Measurements from ENCODE around the gene ADGRG6.

Gene ADGRG6

DNA sequence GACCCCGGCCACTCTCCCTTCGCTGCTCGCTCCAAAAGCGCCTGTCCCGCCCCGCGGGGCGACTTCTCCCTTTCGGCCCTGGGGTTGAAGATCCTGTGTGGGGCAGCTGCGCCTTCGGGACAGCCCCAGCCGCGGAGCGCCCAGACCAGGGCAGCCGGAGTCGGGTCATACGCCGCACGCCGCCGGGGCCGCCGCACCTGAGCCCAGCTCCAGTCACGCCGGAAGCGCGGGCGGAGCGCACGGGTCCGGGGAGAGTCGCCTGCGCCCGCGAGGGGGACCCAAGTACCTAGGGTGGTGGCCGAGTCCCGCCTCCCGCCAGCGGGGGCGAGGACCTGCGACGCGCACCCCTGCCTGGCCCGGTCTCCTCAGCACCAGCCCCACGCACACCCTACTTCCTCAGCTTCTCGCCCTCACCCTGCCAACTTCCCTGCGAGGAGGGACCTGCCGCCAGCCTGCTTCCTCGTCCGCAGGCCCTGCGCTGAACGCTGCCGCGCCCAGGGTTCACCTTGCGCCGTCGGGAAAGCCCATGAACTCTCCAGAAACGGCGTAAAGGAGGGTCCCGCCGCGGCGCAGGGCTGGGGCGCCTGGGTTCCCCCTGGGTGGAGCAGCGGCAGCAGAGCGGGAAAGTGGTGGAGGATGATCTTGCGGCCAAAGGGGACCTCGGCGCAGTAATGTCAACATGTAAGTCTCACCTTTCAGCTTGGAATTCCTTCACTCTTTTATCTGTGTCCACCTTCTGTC lies at the start of gene ADGRG6:
Gene ADGRG6, plus strand, starts transcription at position 357 of the 741 bp plus-strand sequence. Its CDS starts 323 bp downstream, at position 680.
- H3K4me3 ChIP-seq (ENCODE audit: low read depth, low read length) = peak within 1 kb of the TSS; percentile 66
- peak; percentile 18 for DNase-seq (ENCODE audit: low read depth)
- no peak for TF ChIP-seq CTCF (conservative IDR thresholded peaks at IDR 0.05; ENCODE audit: low read depth, low read length)

DNA sequence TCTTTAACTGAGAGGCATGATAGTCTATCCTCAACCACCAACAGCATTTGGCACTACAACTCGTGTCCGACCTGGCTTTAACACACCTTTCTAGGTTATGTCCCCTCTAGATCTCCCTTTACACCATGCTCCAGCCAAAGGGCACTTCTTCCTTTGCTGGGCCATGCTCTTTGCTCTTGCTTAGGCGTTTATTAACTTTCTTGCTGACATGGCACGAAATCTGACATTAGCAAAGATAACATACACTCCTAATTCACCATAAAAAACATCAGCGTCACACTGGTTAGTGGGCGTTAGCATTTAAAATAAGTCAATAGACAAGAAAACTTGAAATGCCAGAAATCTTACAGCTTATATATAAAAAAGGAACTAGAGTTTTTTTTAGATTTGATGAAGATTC lies 47.3 kb upstream of the ADGRG6 start:
- no peak for TF ChIP-seq CTCF (conservative IDR thresholded peaks at IDR 0.05; ENCODE audit: low read depth, low read length)
- no peak overlapping the region for H3K4me3 ChIP-seq (ENCODE audit: low read depth, low read length)
- DNase-seq (ENCODE audit: low read depth) = no peak

DNA sequence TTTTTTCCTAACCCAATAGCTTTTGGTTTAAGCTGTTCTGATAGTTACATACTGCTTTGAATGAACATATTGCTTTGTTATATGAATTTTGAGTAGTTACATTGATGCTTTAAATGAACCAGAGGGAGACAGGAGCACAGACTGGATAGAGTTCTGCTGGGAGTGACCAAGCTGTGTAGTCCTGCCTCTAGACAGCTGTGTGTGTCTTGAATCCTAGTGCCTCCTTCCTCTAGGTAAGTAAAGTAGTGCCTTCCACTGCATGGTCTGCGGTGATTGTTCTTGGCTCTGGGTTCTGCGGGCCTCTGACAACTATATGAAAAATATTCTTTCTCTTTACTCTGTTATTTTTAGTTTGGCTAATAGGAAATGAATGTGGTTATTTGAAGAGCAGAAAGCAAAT lies 46.0 kb upstream of the ADGRG6 start:
- no peak for TF ChIP-seq CTCF (conservative IDR thresholded peaks at IDR 0.05; ENCODE audit: low read depth, low read length)
- DNase-seq (ENCODE audit: low read depth) = no peak

DNA sequence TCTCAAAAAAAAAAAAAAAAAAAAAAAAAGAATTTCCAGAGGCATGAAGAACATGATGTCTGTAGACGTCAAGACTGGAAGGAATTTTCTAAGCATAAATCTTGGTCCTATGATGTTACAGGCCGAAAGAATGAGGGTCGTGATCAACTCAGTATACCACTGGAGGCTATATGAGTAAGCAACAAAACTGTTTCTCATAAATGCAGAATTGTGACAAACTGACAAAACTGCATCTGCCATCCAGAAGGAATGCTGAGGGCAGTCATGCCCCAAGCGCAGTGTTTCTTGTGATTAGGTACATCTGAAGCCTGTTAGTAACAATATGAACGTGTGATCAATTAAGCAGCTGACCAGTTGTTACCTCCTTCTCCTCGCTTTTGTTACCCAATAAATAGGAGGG lies 43.5 kb upstream of the ADGRG6 start:
- no peak for DNase-seq (ENCODE audit: low read depth)
- TF ChIP-seq CTCF (conservative IDR thresholded peaks at IDR 0.05; ENCODE audit: low read depth, low read length) = no peak
- H3K4me3 ChIP-seq (ENCODE audit: low read depth, low read length) = no peak overlapping the region

More for the DNA sequence above, 46.0 kb upstream of the ADGRG6 start:
- no peak overlapping the region for H3K4me3 ChIP-seq (ENCODE audit: low read depth, low read length)

- DNase-seq (ENCODE audit: low read depth) = no peak
- TF ChIP-seq CTCF (conservative IDR thresholded peaks at IDR 0.05; ENCODE audit: low read depth, low read length) = no peak
- no peak overlapping the region for H3K4me3 ChIP-seq (ENCODE audit: low read depth, low read length)
These were observed 43.0 kb upstream of the ADGRG6 start for GRCh38 chr6:142258757-142259156.

GRCh38 chr6:142260748-142261147 lies 41.1 kb upstream of the ADGRG6 start:
- no peak for TF ChIP-seq CTCF (conservative IDR thresholded peaks at IDR 0.05; ENCODE audit: low read depth, low read length)
- DNase-seq (ENCODE audit: low read depth) = no peak
- H3K4me3 ChIP-seq (ENCODE audit: low read depth, low read length) = no peak overlapping the region

DNA sequence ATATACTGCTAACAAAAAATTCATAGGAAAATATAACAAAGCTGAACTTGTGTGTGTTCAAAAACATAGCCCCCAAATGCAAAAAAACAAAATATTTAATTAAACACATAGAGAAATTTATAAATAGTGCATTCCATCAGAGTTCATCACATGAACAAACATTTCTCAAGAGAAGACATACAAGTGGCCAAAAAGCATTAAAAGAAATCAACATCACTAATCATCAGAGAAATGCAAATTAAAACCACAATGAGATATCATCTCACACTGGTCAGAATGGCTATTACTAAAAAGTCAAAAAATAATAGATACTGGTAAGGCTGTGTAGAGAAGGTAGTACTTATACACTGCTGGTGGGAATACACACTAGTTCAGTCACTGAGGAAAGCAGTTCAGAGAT lies 39.6 kb upstream of the ADGRG6 start:
- no peak overlapping the region for H3K4me3 ChIP-seq (ENCODE audit: low read depth, low read length)
- TF ChIP-seq CTCF (conservative IDR thresholded peaks at IDR 0.05; ENCODE audit: low read depth, low read length) = no peak
- DNase-seq (ENCODE audit: low read depth) = no peak

Measured in choroid plexus epithelial cell (primary cell).